Caco-2 (cell line): ENCODE results near the gene MS4A6A. TPM values are rescaled to one million over a fixed set of nuclear protein-coding genes. Genes with fewer than 3 reads are reported as not detected.

Source experiments
- Bru-seq: library from RNA; stranded (reverse); fragments of 400-500 nt; gene quantifications from one replicate; lab custom pipeline; 2021; lab: Mats Ljungman, UMichigan
- BruChase-seq, 2 experiments: library from RNA; stranded (reverse); fragments of 400-500 nt; gene quantifications; one replicate each; lab custom pipeline; 2021; lab: Mats Ljungman, UMichigan
- BruUV-seq: library from RNA; stranded (reverse); fragments of 400-500 nt; replicated peaks from 2 replicates; lab custom pipeline; 2021; lab: Mats Ljungman, UMichigan
- CTCF ChIA-PET: fragments of 300-600 bp; sonication (Branson Sonifier 250); formaldehyde crosslinking; loops from one replicate; lab custom pipeline; 2022; ENCODE audit warnings: antibody characterized with exemption; lab: Charles Lee
- POLR2A ChIA-PET: fragments of 300-600 bp; sonication (Branson Sonifier 250); formaldehyde crosslinking; loops from one replicate; lab custom pipeline; 2022; ENCODE audit warnings: antibody characterized with exemption; lab: Charles Lee
- DNase-seq, 2 experiments: peaks; one replicate each; pipeline versions ENCODE4 v3.0.0 to v3.0.0-alpha.2; 2020 to 2022
- H3K27me3 ChIP-seq: replicated peaks from 2 replicates; pipeline ENCODE4 v1.6.0; 2011; ENCODE audit warnings: low read length; ENCODE audit not compliant: control insufficient read depth, insufficient read depth
- H3K36me3 ChIP-seq: 2 replicates; pipeline ENCODE4 v1.5.1; 2011; ENCODE audit warnings: low read length; ENCODE audit not compliant: control insufficient read depth, insufficient read depth
- H3K4me1 ChIP-seq: fragments of 250-450 bp; sonication (Bioruptor Pico); 2 replicates; pipeline ENCODE4 v1.5.1; 2020; ENCODE audit warnings: mild to moderate bottlenecking
- H3K4me3 ChIP-seq: 2 replicates; pipeline ENCODE4 v1.5.1; 2011; ENCODE audit warnings: low read depth, mild to moderate bottlenecking, control low read depth, low read length
- H3K9me3 ChIP-seq: fragments of 250-450 bp; sonication (Bioruptor Pico); 2 replicates; pipeline ENCODE4 v1.5.1; 2020; ENCODE audit warnings: mild to moderate bottlenecking, moderate library complexity
- H3K27ac Mint-ChIP-seq: one replicate; pipeline ENCODE4 v1.8.0; 2022; ENCODE audit warnings: mixed read lengths; ENCODE audit not compliant: unreplicated experiment
- H3K27me3 Mint-ChIP-seq: one replicate; pipeline ENCODE4 v1.8.0; 2022; ENCODE audit warnings: mixed read lengths; ENCODE audit not compliant: insufficient read depth, unreplicated experiment
- H3K36me3 Mint-ChIP-seq: one replicate; pipeline ENCODE4 v1.8.0; 2022; ENCODE audit warnings: mild to moderate bottlenecking, mixed read lengths; ENCODE audit not compliant: insufficient read depth, unreplicated experiment
- H3K4me1 Mint-ChIP-seq: one replicate; pipeline ENCODE4 v1.8.0; 2022; ENCODE audit warnings: low read depth, mixed read lengths; ENCODE audit not compliant: unreplicated experiment
- H3K4me3 Mint-ChIP-seq: one replicate; pipeline ENCODE4 v1.8.0; 2022; ENCODE audit warnings: mild to moderate bottlenecking, moderate library complexity, mixed read lengths; ENCODE audit not compliant: unreplicated experiment
- H3K9me3 Mint-ChIP-seq: one replicate; pipeline ENCODE4 v1.8.0; 2022; ENCODE audit warnings: mixed read lengths; ENCODE audit not compliant: unreplicated experiment
- CTCF ChIP-seq, 2 experiments: fragments of 200-600 bp in 1 of 2; IDR thresholded peaks; 1 replicate in 1 of 2; 2 replicates in 1 of 2; pipeline versions ENCODE4 v1.5.1 to v1.8.0; 2011 to 2022; ENCODE audit warnings: antibody characterized with exemption in 1 of 2, control low read depth in 1 of 2, inconsistent platforms in 1 of 2, low read depth in 1 of 2, low read length in 1 of 2, mild to moderate bottlenecking in 1 of 2, moderate library complexity in 1 of 2; ENCODE audit not compliant: insufficient read depth in 1 of 2, severe bottlenecking in 1 of 2, unreplicated experiment in 1 of 2
- intact Hi-C: fragments of 100-400 bp; cut with micrococcal nuclease; formaldehyde crosslinking; loops from one replicate; pipeline ENCODE4 v1.10.0; 2022; ENCODE audit not compliant: unreplicated experiment
- long read RNA-seq: library from polyadenylated mRNA; stranded (forward); transcript quantifications from one replicate; pipeline ENCODE4 v2.0.0, GENCODE V29; 2022
- total RNA-seq: library from RNA; stranded (reverse); gene quantifications from 2 replicates; pipeline ENCODE4 v1.2.3, GENCODE V29; 2022

Gene MS4A6A
- total RNA-seq: not detected in 2 replicates
- Bru-seq, nascent RNA: not detected
- percentile 13 among the genes with signal in this experiment for BruChase-seq, experiment 1, labeled RNA remaining after a 2-hour chase
- BruChase-seq, experiment 2, labeled RNA remaining after a 6-hour chase: not detected
- long read RNA-seq: 0 reads

- Histone ChIP-seq H3K4me3 (no peak within 1 kb of the TSS), H3K4me1 (peaks cover 15% of the 10 kb centered on the region), H3K27me3 (no peaks in the 10 kb centered on the region), H3K9me3 (0 out of 2 replicates have a peak, but pooled peaks cover 3% of the 10 kb centered on the region), H3K36me3 (no peaks in the 10 kb centered on the region; the same call in 1 of the 2 replicates)
- no TSS peak for BruUV-seq
- no peak for TF ChIP-seq CTCF (IDR thresholded peaks at IDR 0.05; ENCODE audit: insufficient read depth in 1 of 2, low read depth in 1 of 2, low read length in 1 of 2, severe bottlenecking in 1 of 2, unreplicated experiment in 1 of 2)
- CTCF ChIA-PET: no interaction called here
- no peak for DNase-seq
- H3K27ac Mint-ChIP-seq: no peak within 1 kb of the TSS
- intact Hi-C loops: no loop called here
- H3K4me3 Mint-ChIP-seq: no peak within 1 kb of the TSS
- H3K27me3 Mint-ChIP-seq: no peaks in the 10 kb centered on the region
- no peaks in the 10 kb centered on the region for H3K36me3 Mint-ChIP-seq
- H3K4me1 Mint-ChIP-seq: peaks cover 7% of the 10 kb centered on the region
- peaks cover 9% of the 10 kb centered on the region for H3K9me3 Mint-ChIP-seq
- POLR2A ChIA-PET: no interaction called here
Measured at GRCh38 chr11:60182541-60183330, at the start of gene MS4A6A. MS4A6A (minus strand) TSS chr11:60183083; CDS start chr11:60181727, 1,356 bp downstream.

GRCh38 chr11:60230681-60231080 lies 47.8 kb upstream of the MS4A6A start:
- Histone ChIP-seq H3K4me1 (no peaks in the 10 kb centered on the region; the same call in 1 of the 2 replicates), H3K9me3 (no peaks in the 10 kb centered on the region), H3K4me3 (no peak overlapping the region), H3K27me3 (no peaks in the 10 kb centered on the region), H3K36me3 (no peaks in the 10 kb centered on the region)
- H3K9me3 Mint-ChIP-seq: no peaks in the 10 kb centered on the region
- CTCF ChIA-PET: no interaction called here
- H3K4me1 Mint-ChIP-seq: no peaks in the 10 kb centered on the region
- no peak for TF ChIP-seq CTCF (IDR thresholded peaks at IDR 0.05; ENCODE audit: insufficient read depth in 1 of 2, low read depth in 1 of 2, low read length in 1 of 2, severe bottlenecking in 1 of 2, unreplicated experiment in 1 of 2)
- POLR2A ChIA-PET: no interaction called here
- BruUV-seq: no TSS peak
- H3K4me3 Mint-ChIP-seq: no peak overlapping the region
- no peak overlapping the region for H3K27ac Mint-ChIP-seq
- no peaks in the 10 kb centered on the region for H3K27me3 Mint-ChIP-seq
- H3K36me3 Mint-ChIP-seq: no peaks in the 10 kb centered on the region
- no peak for DNase-seq
- intact Hi-C loops: no loop called here

GRCh38 chr11:60222141-60222540 lies 39.3 kb upstream of the MS4A6A start:
- CTCF ChIA-PET: no interaction called here
- POLR2A ChIA-PET: no interaction called here
- Mint-ChIP-seq H3K9me3 (no peaks in the 10 kb centered on the region), H3K36me3 (no peaks in the 10 kb centered on the region), H3K27me3 (peaks cover 7% of the 10 kb centered on the region), H3K4me1 (no peaks in the 10 kb centered on the region), H3K27ac (no peak overlapping the region), H3K4me3 (no peak overlapping the region)
- Histone ChIP-seq H3K36me3 (no peaks in the 10 kb centered on the region), H3K9me3 (no peaks in the 10 kb centered on the region), H3K4me1 (no peaks in the 10 kb centered on the region), H3K27me3 (no peaks in the 10 kb centered on the region), H3K4me3 (no peak overlapping the region)
- intact Hi-C loops: no loop called here
- no TSS peak for BruUV-seq
- TF ChIP-seq CTCF (IDR thresholded peaks at IDR 0.05; ENCODE audit: insufficient read depth in 1 of 2, low read depth in 1 of 2, low read length in 1 of 2, severe bottlenecking in 1 of 2, unreplicated experiment in 1 of 2): no peak
- DNase-seq: no peak
